Measurements from ENCODE around the gene ATG7.
"Not testable (repeated sequence)": the region's sequence is repeated elsewhere in the genome, so short reads cannot be mapped to it uniquely, and the experiment has no call there.

Gene ATG7

DNA sequence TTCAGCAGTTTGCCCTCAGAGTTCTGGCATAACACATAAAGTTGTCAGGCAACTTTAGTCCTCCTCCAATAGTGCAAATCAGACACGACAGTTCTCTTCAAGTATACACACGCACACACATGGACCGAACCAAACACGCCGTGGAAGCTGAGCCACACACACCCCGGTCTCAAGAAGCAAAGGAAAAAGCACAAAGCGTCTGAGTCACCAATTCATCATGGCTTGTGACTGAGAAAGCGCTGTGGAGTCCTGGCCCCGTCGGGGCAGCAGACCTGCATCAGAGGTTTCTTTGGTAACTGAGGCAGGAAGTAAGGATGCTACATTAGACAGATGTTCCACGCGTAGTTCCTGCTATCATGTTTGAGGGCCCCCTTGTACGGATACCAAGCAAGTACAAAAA is 285.8 kb downstream of the ATG7 start:
- DNase-seq: peak; percentile 42

DNA sequence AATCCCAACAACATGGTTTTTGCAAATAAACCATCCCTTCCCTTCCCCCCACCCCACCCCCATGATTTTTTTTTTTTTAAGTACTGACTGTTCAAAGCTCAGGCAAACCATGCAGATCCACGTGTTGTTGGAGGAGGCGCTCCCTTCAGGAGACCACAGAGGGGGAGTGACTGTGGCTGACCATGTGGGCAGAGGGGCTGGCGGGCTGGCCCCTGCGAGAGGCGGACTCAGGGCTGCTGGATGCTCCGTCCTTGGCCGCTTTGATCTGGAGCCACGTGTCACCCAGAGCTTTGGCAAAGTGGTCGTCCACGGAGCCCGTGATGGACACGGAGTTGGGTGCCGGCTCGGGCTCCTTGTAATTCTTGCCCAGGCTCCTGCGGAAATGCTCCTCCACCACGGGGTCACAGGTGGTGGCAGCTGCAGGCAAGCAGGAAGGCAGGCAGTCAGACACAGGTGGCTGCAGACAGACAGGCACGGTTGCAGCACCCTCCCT is 286.3 kb downstream of the ATG7 start:
- DNase-seq: no peak

GRCh38 chr3:11558918-11559815 is 287.0 kb downstream of the ATG7 start:
- no peak for DNase-seq

- DNase-seq: no peak
These were observed 287.8 kb downstream of the ATG7 start for GRCh38 chr3:11559816-11560633.

- no peak for DNase-seq
These were observed 288.5 kb downstream of the ATG7 start for GRCh38 chr3:11560746-11561145.

DNA sequence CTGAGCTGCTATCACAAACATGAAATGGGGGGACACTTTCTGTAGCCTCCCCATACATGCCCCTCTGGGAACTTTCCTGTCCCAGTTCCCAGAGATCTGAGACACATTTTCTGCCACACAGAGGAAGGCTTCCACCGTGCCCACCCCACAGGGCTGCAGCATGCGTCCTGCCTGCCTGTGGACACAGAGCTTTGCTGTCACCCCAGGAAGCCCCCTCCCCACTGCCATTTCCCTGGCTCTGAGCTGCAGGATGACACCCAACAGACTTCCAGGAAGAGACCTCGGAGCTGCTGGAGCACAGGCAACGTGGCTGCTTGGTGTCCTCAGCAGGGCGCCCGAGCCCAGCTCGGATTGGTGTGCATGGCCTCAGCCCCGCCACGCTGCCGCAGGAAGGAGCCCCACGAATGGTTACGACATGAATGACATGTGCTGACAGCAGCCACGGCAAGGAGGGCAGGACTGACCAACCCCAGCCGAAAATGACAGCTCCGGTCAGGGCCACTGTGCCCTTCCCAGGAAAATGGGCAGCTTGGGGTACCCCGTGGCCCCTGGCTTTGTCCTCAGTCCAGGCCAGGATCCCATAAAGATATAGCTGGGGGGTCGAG is 290.2 kb downstream of the ATG7 start:
- no peak for DNase-seq

DNA sequence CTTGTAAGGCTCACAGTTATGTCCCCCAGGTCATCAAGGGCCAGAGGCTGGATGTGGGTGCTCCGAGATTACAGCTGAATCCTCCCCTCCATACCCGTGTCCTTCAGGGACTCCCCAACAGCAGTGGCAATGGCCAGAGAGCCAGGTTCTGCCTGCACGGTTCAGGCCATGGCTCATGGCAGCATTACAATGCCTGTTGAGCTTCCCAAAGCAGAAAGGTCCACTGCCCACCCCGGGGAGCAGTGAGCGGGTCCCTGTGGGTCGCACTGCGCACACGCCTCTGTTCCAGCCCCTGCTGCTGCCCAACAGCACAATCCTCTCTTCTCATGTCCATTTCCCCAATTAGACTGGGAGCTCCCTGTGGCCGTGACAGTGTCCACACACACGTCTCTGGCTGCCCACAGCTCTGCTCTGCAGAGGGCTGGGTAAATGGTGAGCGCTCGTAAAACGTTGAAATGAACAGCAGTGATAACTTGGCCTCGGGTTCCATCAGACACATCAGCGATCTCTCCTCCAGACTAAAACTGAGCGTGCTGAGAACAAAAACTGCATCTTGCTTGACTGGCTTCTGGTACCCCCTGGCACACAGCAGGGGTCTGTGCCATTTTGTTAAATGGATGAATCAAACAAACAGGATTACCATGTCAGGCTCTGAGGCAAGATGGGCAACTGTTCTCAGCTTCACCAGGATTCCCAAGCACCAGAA is 291.1 kb downstream of the ATG7 start:
- no peak for DNase-seq

DNA sequence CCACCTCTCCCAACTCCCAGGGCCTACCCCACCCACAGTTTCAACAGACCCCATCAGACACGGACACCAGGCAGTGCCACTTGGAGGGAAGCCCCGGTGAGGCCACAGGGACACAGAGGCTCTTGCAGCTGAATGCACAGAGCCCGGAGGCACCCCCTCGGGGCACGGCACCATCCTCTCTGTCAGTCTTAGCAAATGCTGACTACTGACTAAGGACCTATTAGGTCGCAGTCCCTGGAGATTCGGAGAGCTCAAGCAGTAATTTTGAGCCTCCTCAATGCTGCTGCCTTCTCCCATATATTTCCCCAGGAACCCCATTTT is 291.6 kb downstream of the ATG7 start:
- DNase-seq: no peak

DNA sequence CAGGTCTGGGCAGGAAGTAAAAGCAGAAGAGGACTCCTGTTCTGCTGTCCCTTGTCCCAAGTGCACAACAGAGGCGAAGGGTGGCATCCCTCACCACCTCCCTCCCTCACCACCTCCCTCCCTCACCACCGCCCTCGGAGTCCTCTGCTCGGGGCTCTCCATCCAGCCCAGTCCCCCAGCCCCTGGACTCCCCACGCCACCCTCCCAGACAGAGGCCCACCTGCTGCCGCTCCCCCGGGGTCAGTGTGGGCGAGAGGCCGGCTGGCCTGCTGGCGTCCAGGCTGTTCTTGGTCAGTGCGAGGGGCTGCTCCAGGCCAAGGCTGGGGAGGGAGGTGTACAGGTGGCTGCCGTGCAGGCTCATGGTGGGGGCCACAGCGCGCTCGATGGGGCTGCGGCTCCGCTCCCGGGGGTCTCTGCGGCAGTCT is 292.4 kb downstream of the ATG7 start:
- DNase-seq: no peak

DNA sequence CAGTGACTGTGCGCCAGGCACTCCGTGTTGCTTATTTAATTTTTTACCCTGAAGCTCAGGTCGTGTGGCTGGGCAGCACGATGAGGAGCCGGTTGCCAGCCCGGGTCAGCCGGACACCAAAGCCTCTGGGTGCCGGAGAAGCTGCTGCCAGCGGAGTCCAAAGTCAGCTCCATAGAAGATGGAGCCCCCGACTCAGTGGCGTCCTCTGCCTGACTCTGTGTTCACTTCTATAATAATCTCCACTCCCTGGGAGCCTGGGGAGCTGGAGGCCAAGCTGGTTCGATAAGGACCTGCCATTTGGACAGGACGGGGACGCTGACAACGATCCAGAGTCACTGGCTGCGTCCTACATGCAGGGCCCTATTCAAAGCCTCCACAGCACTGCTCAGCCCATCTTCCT is 292.9 kb downstream of the ATG7 start:
- no peak for DNase-seq

DNA sequence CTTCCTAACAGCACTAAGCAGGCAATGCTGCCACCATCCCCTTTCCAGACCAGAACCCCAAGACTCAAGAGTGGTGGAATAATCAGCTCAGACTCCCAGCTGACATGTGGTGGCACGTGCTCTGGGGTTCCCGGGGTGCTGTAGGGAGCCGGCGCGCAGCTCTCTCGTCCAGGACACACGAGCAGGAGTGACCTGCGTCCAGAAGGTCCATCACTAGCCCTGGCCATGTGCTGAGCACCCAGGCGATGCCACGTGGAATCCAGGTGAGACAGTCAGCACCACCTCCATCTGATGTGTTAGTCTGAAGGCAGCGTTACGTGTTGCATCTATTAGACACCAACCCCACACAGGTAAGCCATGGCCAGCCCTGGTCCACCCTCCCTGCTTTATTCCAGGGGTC is 293.3 kb downstream of the ATG7 start:
- DNase-seq: no peak

- DNase-seq: no peak
These were observed 293.7 kb downstream of the ATG7 start for GRCh38 chr3:11565932-11566331.

GRCh38 chr3:11566478-11566877 is 294.3 kb downstream of the ATG7 start:
- no peak for DNase-seq

- DNase-seq: no peak
These were observed 294.7 kb downstream of the ATG7 start for GRCh38 chr3:11566916-11567315.

- no peak for DNase-seq
These were observed 295.6 kb downstream of the ATG7 start for GRCh38 chr3:11567516-11568467.

GRCh38 chr3:11568503-11569155 is 296.4 kb downstream of the ATG7 start:
- DNase-seq: no peak

DNA sequence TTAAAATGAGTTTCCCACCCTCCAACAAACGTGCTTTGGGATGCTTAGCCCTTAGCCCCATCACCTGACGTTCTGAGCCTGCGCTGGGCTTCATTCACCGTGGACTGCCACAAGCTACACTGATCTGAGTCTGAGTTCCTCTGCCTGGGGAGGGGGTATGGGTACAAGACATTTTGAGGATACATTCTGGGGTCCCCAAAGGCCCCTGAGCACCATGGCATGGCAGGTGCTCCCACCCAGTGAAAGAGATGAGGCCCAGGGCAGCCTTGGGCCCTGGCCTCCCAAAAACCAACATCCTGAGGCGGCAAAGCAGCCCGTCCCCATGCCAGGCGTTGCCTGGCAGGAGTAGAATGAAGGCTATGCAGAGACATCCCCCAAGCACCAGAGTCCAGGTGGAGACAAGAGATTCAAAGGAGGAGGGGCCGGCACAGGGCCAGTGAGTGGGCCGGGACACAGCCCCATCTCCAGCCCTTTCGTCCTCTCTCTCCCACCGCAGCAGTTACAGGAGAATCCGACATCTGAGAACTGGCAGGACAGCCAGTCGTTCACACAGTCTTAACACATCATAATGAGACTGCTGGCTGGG is 297.1 kb downstream of the ATG7 start:
- no peak for DNase-seq

DNA sequence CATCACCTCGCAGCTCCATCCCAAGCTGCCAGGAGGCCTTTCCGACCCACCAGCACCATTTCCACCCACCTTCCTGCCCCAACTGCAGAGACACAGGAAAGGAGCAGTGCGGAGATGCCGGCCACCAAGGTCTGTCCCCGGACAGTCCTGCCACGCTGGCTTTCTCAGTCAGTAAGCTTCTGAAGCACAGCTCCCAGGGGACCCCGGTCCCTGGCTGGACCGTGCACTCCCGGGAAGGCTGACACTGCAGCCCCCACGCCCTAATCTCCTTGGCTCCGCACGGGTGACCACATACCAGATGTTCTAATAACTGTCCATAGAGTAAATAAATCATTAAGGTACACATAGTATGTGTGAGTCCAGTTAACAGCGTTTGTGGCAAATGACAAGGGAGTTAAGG is 298.1 kb downstream of the ATG7 start:
- DNase-seq: no peak

GRCh38 chr3:11570789-11571495 is 298.7 kb downstream of the ATG7 start:
- no peak for DNase-seq

GRCh38 chr3:11572660-11573059 is 300.5 kb downstream of the ATG7 start:
- DNase-seq: not testable (repeated sequence)

All from stimulated activated CD4-positive, alpha-beta T cell treated with anti-CD3 and anti-CD28 coated beads, Interleukin-1b, Interleukin-23, amount 100 ng/mL, for 48 hours (primary cell).